SH-SY5Y (cell line): ENCODE measurements around the gene NRGN.

Experiments used
- GATA2 ChIP-seq: IDR thresholded peaks from 2 replicates; pipeline ENCODE4 v1.6.1; 2011; ENCODE audit warnings: mild to moderate bottlenecking, low read depth, low read length
- GATA3 ChIP-seq: IDR thresholded peaks from 2 replicates; pipeline ENCODE4 v1.6.1; 2011; ENCODE audit warnings: low read depth, mild to moderate bottlenecking, low read length, moderate library complexity

The NRGN gene

DNA sequence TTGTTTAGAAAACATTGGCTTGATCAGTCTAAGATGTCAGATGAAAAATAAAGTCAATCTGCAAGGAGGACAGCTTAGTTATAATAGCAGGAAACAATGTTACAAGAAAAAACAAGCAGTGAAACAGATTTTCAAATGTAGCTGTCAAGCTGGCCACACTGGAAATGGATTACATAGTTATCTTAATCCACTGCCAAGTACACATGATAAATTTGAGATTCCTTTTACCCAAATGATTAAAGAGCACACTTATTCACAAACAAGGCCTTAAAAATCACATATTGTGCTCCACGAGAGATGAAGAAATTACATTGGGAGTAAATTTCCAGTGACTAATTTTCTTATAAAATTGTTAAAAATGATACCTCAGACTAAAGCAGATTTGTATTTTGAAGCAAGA, 39.8 kb downstream of the NRGN start:
- TF ChIP-seq GATA2: no peak
- no peak for TF ChIP-seq GATA3

DNA sequence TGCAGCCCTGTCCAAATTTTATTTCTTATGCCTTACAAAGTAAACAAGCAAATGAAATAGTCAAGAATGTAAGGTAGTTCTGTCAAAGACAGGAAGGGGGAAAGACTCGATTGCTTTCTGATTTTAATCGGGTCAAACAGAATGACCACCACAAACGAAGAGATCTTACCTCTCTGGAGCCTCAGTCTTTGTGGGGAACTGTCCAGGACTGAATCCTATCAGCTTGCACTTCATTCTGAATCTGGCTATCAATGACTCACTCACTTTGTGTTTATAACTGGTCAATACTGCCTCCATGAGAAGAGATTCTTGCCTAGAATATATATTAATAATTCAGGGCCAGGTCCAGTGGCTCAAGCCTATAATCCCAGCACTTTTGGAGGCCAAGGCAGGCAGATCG, 43.3 kb downstream of the NRGN start:
- no peak for TF ChIP-seq GATA2

DNA sequence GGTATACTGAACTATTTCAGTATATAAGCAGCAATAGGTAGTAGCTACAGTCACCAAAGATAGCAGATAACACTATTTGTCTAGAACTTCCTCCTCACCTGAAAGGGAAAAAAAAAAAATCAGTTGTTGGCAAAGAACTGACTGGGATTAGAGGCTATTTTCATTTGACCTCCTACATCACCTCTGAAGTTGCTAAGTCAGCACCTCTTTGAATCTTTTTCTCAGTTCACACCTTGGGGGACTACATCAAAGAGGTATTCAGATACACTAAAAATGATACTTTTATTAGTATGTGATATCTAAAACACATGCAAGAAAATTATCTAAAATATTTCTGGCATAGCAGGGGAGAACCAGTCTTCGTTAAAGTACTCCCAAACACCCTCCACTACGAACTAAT, 44.3 kb downstream of the NRGN start:
- TF ChIP-seq GATA3 (no peak), GATA2 (no peak)

DNA sequence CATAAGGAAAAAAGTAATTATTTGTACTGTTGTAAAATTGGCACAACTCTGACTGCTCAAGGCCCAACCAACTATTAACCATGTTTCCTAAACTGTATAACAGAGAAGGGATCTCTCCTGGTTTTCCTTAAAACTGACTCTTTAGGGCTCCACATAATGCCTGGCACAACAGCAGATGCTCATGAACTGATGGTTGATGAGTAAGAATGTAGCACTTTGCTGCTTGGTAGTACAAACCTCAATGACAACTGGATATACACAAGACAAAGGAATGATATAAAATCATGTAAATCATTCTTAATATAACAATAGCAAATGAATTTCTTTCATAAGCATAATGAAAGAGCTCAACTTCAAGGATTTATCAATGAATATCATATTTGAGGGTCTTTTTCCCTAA, 48.8 kb downstream of the NRGN start:
- no peak for TF ChIP-seq GATA3
- no peak for TF ChIP-seq GATA2

DNA sequence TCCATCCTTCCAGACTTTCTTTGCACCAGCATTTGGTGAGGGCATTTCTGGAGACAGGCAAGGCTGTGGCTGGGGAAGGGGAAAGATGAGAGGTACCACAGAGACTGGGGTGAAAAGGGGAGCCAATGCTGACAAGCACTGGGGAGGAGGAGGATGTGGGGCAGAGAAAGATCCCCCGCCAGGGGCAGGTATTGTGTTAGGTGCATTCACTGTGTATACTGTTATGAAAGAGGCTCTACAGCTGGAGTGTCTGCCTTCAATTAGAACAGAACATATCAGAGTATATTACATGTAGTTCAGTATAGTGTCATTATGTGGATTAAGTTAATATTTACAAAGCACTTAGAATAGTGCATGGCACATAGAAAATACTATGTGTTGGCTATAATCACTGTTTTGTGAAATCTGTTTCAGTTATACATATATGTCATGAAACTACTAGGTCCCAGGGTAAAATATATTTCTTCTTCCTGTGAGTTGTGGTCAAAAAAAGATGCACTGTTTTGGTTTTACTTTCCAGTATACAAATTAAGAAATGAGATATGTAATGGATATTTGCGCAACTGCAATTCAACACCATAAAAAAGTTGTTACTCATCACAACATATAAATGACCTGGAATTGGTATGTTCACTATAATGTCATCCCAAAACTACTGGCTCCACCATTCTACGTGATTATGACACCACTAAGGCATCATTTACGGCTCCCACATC, 52.0 kb downstream of the NRGN start:
- no peak for TF ChIP-seq GATA2
- TF ChIP-seq GATA3: no peak

DNA sequence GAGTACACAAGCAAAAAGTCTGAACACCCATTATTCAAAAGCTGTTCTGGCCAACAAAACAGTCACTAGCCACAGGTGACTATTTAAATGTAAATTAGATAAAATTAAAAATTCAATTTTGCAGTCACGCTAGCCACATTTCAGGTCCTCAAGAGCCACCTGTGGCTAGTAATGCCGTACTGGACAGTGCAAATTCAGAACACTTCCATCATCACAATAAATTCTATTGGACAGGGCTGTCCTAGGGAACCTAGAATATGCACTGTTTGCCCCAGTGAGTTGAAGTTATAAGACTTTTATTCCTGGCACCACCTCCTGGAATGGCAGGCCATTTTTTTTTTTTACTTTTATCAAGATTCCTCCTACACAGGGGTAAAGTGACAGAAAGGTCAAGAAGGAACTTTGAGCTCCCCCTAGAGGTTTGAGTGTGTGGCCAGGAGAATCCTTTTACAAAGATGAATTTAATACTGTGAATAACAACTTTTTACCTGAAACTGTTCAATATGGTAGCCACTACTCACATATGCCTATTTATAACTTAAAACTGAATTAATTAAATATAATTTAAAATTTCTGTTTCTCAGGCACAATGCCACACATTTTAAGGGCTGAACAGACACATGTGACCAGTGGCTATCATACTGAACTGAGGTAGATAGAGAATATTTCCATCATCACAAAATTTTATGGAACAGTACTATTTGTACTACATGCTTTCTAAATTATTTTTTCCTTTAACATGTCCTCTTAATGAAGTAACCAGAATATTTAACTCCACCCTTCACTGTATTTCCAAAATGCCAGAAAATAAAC, 53.9 kb downstream of the NRGN start:
- no peak for TF ChIP-seq GATA2
- TF ChIP-seq GATA3: no peak

DNA sequence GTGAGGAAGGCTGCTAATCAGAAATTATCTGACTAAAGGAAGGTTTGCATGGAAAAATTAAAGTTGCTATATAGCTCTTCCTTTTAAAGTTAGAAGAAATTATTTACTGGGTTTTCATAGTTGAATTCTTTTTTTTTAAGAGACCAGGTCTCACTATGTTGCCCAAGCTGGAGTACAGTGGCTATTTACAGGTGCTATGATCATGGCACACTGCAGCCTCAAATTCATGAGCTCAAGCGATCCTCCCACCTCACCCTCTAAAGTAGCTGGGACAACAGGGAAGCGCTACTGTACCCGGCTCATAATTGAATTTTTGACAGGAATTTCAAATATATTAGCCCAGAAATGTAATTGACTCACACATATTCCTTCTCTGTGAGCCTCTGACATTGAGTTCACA, 56.6 kb downstream of the NRGN start:
- no peak for TF ChIP-seq GATA3
- TF ChIP-seq GATA2: no peak
